Osteoblast (primary cell): ENCODE measurements around the gene VSTM2B. TPM values are rescaled to one million over a fixed set of nuclear protein-coding genes. Genes with fewer than 3 reads are reported as not detected.
A peak's percentile ranks its signal among the peaks of the same experiment; 100 is the strongest.

Experiments
- DNase-seq: peaks from one replicate; pipeline ENCODE4 v3.0.0; 2011; ENCODE audit warnings: low spot score, mixed read lengths; ENCODE audit not compliant: insufficient read length; ENCODE audit errors: missing footprints
- H2AFZ ChIP-seq: 2 replicates; pipeline ENCODE4 v1.6.0; 2011; ENCODE audit warnings: mild to moderate bottlenecking, low read length
- H3K27ac ChIP-seq: 2 replicates; pipeline ENCODE4 v1.5.1; 2011; ENCODE audit warnings: mild to moderate bottlenecking, low read depth, low read length, moderate library complexity
- H3K27me3 ChIP-seq: 2 replicates; pipeline ENCODE4 v1.6.0; 2012; ENCODE audit warnings: mild to moderate bottlenecking, control low read depth, inconsistent platforms, low read length, moderate library complexity; ENCODE audit not compliant: insufficient read depth
- H3K36me3 ChIP-seq: 2 replicates; pipeline ENCODE4 v1.5.1; 2011; ENCODE audit warnings: mild to moderate bottlenecking, low read length, control low read depth, moderate library complexity; ENCODE audit not compliant: insufficient read depth
- H3K4me1 ChIP-seq: 2 replicates; pipeline ENCODE4 v1.5.1; 2011; ENCODE audit warnings: mild to moderate bottlenecking, low read length, control low read depth, moderate library complexity; ENCODE audit not compliant: insufficient read depth
- H3K4me2 ChIP-seq: 2 replicates; pipeline ENCODE4 v1.6.0; 2011; ENCODE audit warnings: mild to moderate bottlenecking, low read length; ENCODE audit not compliant: insufficient read depth
- H3K4me3 ChIP-seq: fragments of 200-600 bp; sonication (generic); 3 replicates; pipeline ENCODE4 v1.5.1; 2012; ENCODE audit warnings: mild to moderate bottlenecking, low read length, inconsistent platforms; ENCODE audit not compliant: insufficient read depth
- H3K79me2 ChIP-seq: 2 replicates; pipeline ENCODE4 v1.6.0; 2012; ENCODE audit warnings: mild to moderate bottlenecking, low read length, control low read depth, inconsistent platforms; ENCODE audit not compliant: insufficient read depth
- H3K9me3 ChIP-seq: 2 replicates; pipeline ENCODE4 v1.5.1; 2011; ENCODE audit warnings: low read depth, low read length, control low read depth
- H4K20me1 ChIP-seq: 2 replicates; pipeline ENCODE4 v1.6.0; 2012; ENCODE audit warnings: mild to moderate bottlenecking, low read length, control low read depth; ENCODE audit not compliant: insufficient read depth
- total RNA-seq: library from RNA; depleted of rRNA; stranded (reverse); fragments of >200 nt; gene quantifications from 2 replicates; pipeline ENCODE4 v1.2.3, GENCODE V29; 2012
- TF ChIP-seq, protein P1 (sequence below): IDR thresholded peaks from 2 replicates; pipeline ENCODE4 v1.5.1; 2011; ENCODE audit warnings: mild to moderate bottlenecking, low read depth, low read length, moderate library complexity; ENCODE audit errors: extremely low read depth

VSTM2B gene
- total RNA-seq, 1 donor: not detected

DNA sequence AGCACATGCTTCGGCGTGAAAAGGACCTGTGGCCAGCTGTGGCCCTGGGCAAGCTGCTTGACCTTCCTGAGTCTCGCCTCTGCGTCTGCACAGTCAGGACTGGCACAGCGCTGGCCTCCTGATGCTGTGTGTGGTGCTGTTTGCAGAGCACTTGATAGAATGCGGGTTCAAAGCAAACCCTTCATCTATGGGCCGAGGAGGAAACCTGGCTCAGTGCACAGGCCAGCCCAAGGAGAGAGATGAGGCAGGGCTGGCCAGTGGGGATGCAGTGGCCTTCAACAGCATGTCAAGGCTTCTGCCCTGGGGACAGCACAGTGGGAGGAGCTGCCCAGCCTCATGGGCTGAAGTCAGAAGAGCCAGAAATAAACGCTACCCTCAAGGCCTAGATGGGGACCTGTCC lies 21.3 kb upstream of the VSTM2B start:
- Histone ChIP-seq H2AFZ (no peak overlapping the region), H3K4me2 (no peak overlapping the region), H3K9me3 (no peaks in the 10 kb centered on the region), H3K27me3 (no peaks in the 10 kb centered on the region), H3K79me2 (no peaks in the 10 kb centered on the region), H4K20me1 (no peaks in the 10 kb centered on the region), H3K4me1 (no peaks in the 10 kb centered on the region), H3K36me3 (no peaks in the 10 kb centered on the region), H3K27ac (no peak overlapping the region), H3K4me3 (no peak overlapping the region)
- TF ChIP-seq, protein P1, sequence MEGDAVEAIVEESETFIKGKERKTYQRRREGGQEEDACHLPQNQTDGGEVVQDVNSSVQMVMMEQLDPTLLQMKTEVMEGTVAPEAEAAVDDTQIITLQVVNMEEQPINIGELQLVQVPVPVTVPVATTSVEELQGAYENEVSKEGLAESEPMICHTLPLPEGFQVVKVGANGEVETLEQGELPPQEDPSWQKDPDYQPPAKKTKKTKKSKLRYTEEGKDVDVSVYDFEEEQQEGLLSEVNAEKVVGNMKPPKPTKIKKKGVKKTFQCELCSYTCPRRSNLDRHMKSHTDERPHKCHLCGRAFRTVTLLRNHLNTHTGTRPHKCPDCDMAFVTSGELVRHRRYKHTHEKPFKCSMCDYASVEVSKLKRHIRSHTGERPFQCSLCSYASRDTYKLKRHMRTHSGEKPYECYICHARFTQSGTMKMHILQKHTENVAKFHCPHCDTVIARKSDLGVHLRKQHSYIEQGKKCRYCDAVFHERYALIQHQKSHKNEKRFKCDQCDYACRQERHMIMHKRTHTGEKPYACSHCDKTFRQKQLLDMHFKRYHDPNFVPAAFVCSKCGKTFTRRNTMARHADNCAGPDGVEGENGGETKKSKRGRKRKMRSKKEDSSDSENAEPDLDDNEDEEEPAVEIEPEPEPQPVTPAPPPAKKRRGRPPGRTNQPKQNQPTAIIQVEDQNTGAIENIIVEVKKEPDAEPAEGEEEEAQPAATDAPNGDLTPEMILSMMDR: no peak
- DNase-seq: peak; percentile 55

DNA sequence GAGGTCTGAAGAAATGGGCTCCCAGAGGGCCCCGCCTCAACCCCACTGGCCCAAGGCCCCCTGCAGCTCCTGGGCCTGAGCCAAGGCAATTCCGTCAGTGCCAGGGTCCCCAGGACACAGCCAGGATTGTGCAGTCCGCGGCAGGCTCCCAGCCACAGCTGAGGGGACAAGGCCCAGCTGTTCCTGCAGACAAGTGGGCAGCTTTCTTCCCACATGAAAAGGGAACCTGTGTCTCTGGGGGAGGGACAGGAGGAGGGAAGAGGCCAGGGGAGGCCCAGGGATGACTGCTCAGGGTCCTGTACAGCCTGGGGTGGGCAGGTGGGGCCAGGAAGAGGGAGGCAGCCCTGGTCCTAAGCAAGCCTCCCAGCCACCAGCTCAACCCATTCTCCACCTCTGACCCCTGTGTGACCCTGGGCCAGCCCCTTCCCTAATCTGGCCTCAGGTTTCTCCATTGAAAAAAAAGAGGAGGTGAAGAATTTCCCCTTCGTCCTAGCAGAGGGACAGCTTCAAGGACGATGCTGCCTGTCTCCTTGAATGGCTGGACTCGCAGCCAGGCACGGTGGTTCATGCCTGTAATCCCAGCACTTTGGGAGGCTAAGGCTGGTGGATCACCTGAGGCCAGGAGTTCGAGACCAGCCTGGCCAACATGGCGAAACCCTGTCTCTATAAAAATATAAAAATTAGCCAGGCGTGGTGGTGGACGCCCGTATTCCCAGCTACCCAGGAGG lies 20.5 kb upstream of the VSTM2B start:
- H3K79me2 ChIP-seq: no peaks in the 10 kb centered on the region
- DNase-seq: peak; percentile 58
- TF ChIP-seq, protein P1: no peak
- no peak overlapping the region for H3K4me3 ChIP-seq
- no peaks in the 10 kb centered on the region for H4K20me1 ChIP-seq
- no peak overlapping the region for H3K27ac ChIP-seq
- H3K4me2 ChIP-seq: no peak overlapping the region
- no peaks in the 10 kb centered on the region for H3K9me3 ChIP-seq
- no peak overlapping the region for H2AFZ ChIP-seq
- no peaks in the 10 kb centered on the region for H3K27me3 ChIP-seq
- no peaks in the 10 kb centered on the region for H3K4me1 ChIP-seq
- no peaks in the 10 kb centered on the region for H3K36me3 ChIP-seq

DNA sequence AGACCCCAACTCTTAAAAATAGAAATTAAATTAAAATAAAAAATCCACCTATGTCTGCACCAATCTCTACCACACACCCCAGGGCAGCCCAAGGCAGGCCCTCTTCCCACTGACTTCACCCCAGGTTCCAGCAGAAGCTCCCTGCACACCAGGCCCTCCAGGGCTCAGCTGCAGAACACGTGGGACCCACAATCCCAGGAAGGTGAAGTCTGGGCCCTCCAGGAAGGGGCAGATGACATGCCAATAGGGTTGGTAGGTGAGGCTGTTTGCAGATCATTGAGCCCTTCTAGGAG lies 19.2 kb upstream of the VSTM2B start:
- Histone ChIP-seq H3K9me3 (no peaks in the 10 kb centered on the region), H4K20me1 (no peaks in the 10 kb centered on the region), H3K4me1 (no peaks in the 10 kb centered on the region), H2AFZ (no peak overlapping the region), H3K36me3 (no peaks in the 10 kb centered on the region), H3K27me3 (no peaks in the 10 kb centered on the region), H3K27ac (no peak overlapping the region), H3K4me2 (no peak overlapping the region), H3K79me2 (no peaks in the 10 kb centered on the region), H3K4me3 (no peak overlapping the region)
- TF ChIP-seq, protein P1: no peak
- DNase-seq: peak; percentile 29

DNA sequence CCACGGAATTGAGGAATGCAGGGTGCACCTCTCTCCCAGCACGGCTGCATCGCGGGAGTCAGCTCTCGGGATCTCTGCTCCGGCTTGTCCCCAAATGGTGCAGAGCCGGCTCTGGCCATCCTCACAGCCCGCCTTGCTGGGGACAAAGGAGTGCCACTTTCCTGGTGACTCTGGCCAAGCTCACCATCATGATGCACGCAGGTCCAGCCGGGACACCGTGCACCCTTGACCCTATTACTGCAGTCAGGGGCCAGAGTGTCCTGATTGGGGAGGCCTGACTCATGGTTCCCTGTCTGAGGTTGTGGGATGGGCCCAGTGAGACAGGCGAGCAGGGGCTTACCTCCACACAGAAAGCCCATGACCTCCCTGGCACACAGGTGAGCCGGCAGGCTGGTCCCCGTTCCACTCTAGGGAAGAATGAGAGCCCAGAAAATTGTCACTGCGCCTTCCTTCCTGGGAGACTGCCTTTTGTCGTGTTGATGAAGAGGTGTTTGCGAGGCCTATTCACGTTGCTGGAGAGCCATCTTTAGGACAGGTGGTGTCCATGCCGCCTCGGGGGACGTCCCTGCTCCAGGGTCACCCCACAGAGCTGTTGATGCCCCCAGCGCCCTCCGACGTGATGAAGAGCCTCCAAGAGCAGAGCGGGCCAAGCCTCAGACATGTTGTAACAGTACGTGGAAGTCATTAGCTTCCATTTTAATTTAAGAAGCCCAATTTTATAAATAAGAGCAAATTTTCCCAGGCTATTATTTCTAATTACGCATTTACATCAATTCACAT lies 18.5 kb upstream of the VSTM2B start:
- TF ChIP-seq, protein P1: no peak
- Histone ChIP-seq H3K9me3 (no peaks in the 10 kb centered on the region), H3K4me3 (no peak overlapping the region), H3K4me1 (no peaks in the 10 kb centered on the region), H3K79me2 (no peaks in the 10 kb centered on the region), H3K4me2 (no peak overlapping the region), H3K36me3 (no peaks in the 10 kb centered on the region), H4K20me1 (no peaks in the 10 kb centered on the region), H3K27ac (no peak overlapping the region), H3K27me3 (no peaks in the 10 kb centered on the region), H2AFZ (no peak overlapping the region)
- peak; percentile 78 for DNase-seq
